Caco-2 (cell line): ENCODE measurements around the gene SRXN1. TPM values are rescaled to one million over a fixed set of nuclear protein-coding genes. Genes with fewer than 3 reads are reported as not detected.

Source experiments
- BruUV-seq: library from RNA; stranded (reverse); fragments of 400-500 nt; replicated peaks from 2 replicates; lab custom pipeline; 2021; lab: Mats Ljungman, UMichigan
- CTCF ChIA-PET: fragments of 300-600 bp; sonication (Branson Sonifier 250); formaldehyde crosslinking; loops from one replicate; lab custom pipeline; 2022; ENCODE audit warnings: antibody characterized with exemption; lab: Charles Lee
- POLR2A ChIA-PET: fragments of 300-600 bp; sonication (Branson Sonifier 250); formaldehyde crosslinking; loops from one replicate; lab custom pipeline; 2022; ENCODE audit warnings: antibody characterized with exemption; lab: Charles Lee
- DNase-seq, 2 experiments: peaks; one replicate each; pipeline versions ENCODE4 v3.0.0 to v3.0.0-alpha.2; 2020 to 2022
- H3K27me3 ChIP-seq: replicated peaks from 2 replicates; pipeline ENCODE4 v1.6.0; 2011; ENCODE audit warnings: low read length; ENCODE audit not compliant: control insufficient read depth, insufficient read depth
- H3K36me3 ChIP-seq: 2 replicates; pipeline ENCODE4 v1.5.1; 2011; ENCODE audit warnings: low read length; ENCODE audit not compliant: control insufficient read depth, insufficient read depth
- H3K4me1 ChIP-seq: fragments of 250-450 bp; sonication (Bioruptor Pico); 2 replicates; pipeline ENCODE4 v1.5.1; 2020; ENCODE audit warnings: mild to moderate bottlenecking
- H3K4me3 ChIP-seq: 2 replicates; pipeline ENCODE4 v1.5.1; 2011; ENCODE audit warnings: low read depth, mild to moderate bottlenecking, control low read depth, low read length
- H3K9me3 ChIP-seq: fragments of 250-450 bp; sonication (Bioruptor Pico); 2 replicates; pipeline ENCODE4 v1.5.1; 2020; ENCODE audit warnings: mild to moderate bottlenecking, moderate library complexity
- H3K27ac Mint-ChIP-seq: one replicate; pipeline ENCODE4 v1.8.0; 2022; ENCODE audit warnings: mixed read lengths; ENCODE audit not compliant: unreplicated experiment
- H3K27me3 Mint-ChIP-seq: one replicate; pipeline ENCODE4 v1.8.0; 2022; ENCODE audit warnings: mixed read lengths; ENCODE audit not compliant: insufficient read depth, unreplicated experiment
- H3K36me3 Mint-ChIP-seq: one replicate; pipeline ENCODE4 v1.8.0; 2022; ENCODE audit warnings: mild to moderate bottlenecking, mixed read lengths; ENCODE audit not compliant: insufficient read depth, unreplicated experiment
- H3K4me1 Mint-ChIP-seq: one replicate; pipeline ENCODE4 v1.8.0; 2022; ENCODE audit warnings: low read depth, mixed read lengths; ENCODE audit not compliant: unreplicated experiment
- H3K4me3 Mint-ChIP-seq: one replicate; pipeline ENCODE4 v1.8.0; 2022; ENCODE audit warnings: mild to moderate bottlenecking, moderate library complexity, mixed read lengths; ENCODE audit not compliant: unreplicated experiment
- H3K9me3 Mint-ChIP-seq: one replicate; pipeline ENCODE4 v1.8.0; 2022; ENCODE audit warnings: mixed read lengths; ENCODE audit not compliant: unreplicated experiment
- intact Hi-C: fragments of 100-400 bp; cut with micrococcal nuclease; formaldehyde crosslinking; loops from one replicate; pipeline ENCODE4 v1.10.0; 2022; ENCODE audit not compliant: unreplicated experiment
- total RNA-seq: library from RNA; stranded (reverse); gene quantifications from 2 replicates; pipeline ENCODE4 v1.2.3, GENCODE V29; 2022
- TF ChIP-seq, protein P1 (sequence below), 2 experiments: fragments of 200-600 bp in 1 of 2; IDR thresholded peaks; 1 replicate in 1 of 2; 2 replicates in 1 of 2; pipeline versions ENCODE4 v1.5.1 to v1.8.0; 2011 to 2022; ENCODE audit warnings: antibody characterized with exemption in 1 of 2, control low read depth in 1 of 2, inconsistent platforms in 1 of 2, low read depth in 1 of 2, low read length in 1 of 2, mild to moderate bottlenecking in 1 of 2, moderate library complexity in 1 of 2; ENCODE audit not compliant: insufficient read depth in 1 of 2, severe bottlenecking in 1 of 2, unreplicated experiment in 1 of 2

The SRXN1 gene
- total RNA-seq, 1 experiment from 2014 or later, result 33.7 TPM

GRCh38 chr20:622161-622560 lies 30.8 kb downstream of the SRXN1 start:
- intact Hi-C loops, result no loop called here
- Histone ChIP-seq H3K4me1 (peaks cover 13% of the 10 kb centered on the region), H3K9me3 (peaks cover 10% of the 10 kb centered on the region), H3K36me3 (no peaks in the 10 kb centered on the region), H3K27me3 (no peaks in the 10 kb centered on the region), H3K4me3 (no peak overlapping the region)
- Mint-ChIP-seq H3K27me3 (peaks cover 3% of the 10 kb centered on the region), H3K36me3 (peaks cover 6% of the 10 kb centered on the region), H3K27ac (no peak overlapping the region), H3K9me3 (peaks cover 20% of the 10 kb centered on the region), H3K4me1 (peaks cover 27% of the 10 kb centered on the region), H3K4me3 (no peak overlapping the region)
- BruUV-seq, result no TSS peak
- CTCF ChIA-PET, result no interaction called here
- POLR2A ChIA-PET, result no interaction called here
- TF ChIP-seq, protein P1, sequence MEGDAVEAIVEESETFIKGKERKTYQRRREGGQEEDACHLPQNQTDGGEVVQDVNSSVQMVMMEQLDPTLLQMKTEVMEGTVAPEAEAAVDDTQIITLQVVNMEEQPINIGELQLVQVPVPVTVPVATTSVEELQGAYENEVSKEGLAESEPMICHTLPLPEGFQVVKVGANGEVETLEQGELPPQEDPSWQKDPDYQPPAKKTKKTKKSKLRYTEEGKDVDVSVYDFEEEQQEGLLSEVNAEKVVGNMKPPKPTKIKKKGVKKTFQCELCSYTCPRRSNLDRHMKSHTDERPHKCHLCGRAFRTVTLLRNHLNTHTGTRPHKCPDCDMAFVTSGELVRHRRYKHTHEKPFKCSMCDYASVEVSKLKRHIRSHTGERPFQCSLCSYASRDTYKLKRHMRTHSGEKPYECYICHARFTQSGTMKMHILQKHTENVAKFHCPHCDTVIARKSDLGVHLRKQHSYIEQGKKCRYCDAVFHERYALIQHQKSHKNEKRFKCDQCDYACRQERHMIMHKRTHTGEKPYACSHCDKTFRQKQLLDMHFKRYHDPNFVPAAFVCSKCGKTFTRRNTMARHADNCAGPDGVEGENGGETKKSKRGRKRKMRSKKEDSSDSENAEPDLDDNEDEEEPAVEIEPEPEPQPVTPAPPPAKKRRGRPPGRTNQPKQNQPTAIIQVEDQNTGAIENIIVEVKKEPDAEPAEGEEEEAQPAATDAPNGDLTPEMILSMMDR (IDR thresholded peaks at IDR 0.05; ENCODE audit: insufficient read depth in 1 of 2, low read depth in 1 of 2, low read length in 1 of 2, severe bottlenecking in 1 of 2, unreplicated experiment in 1 of 2), result no peak
- DNase-seq, result no peak

- CTCF ChIA-PET, result interaction anchor here (1.0 kb wide), 1 partner anchor 24 kb away, joined by 3 read pairs; no protein-coding TSS in a partner anchor
- no peak overlapping the region for H3K4me3 Mint-ChIP-seq
- H3K27ac Mint-ChIP-seq, result no peak overlapping the region
- TF ChIP-seq, protein P1 (IDR thresholded peaks at IDR 0.05; ENCODE audit: insufficient read depth in 1 of 2, low read depth in 1 of 2, low read length in 1 of 2, severe bottlenecking in 1 of 2, unreplicated experiment in 1 of 2), result no peak
- peaks cover 6% of the 10 kb centered on the region for H3K36me3 Mint-ChIP-seq
- no peaks in the 10 kb centered on the region for H3K36me3 ChIP-seq
- peaks cover 21% of the 10 kb centered on the region for H3K9me3 Mint-ChIP-seq
- peaks cover 27% of the 10 kb centered on the region for H3K4me1 Mint-ChIP-seq
- POLR2A ChIA-PET, result no interaction called here
- DNase-seq, result no peak
- H3K27me3 Mint-ChIP-seq, result peaks cover 3% of the 10 kb centered on the region
- peaks cover 13% of the 10 kb centered on the region for H3K4me1 ChIP-seq
- peaks cover 10% of the 10 kb centered on the region for H3K9me3 ChIP-seq
- no peaks in the 10 kb centered on the region for H3K27me3 ChIP-seq
- intact Hi-C loops, result no loop called here
- no peak overlapping the region for H3K4me3 ChIP-seq
- no TSS peak for BruUV-seq
These were observed 31.8 kb downstream of the SRXN1 start for GRCh38 chr20:621125-621756.

DNA sequence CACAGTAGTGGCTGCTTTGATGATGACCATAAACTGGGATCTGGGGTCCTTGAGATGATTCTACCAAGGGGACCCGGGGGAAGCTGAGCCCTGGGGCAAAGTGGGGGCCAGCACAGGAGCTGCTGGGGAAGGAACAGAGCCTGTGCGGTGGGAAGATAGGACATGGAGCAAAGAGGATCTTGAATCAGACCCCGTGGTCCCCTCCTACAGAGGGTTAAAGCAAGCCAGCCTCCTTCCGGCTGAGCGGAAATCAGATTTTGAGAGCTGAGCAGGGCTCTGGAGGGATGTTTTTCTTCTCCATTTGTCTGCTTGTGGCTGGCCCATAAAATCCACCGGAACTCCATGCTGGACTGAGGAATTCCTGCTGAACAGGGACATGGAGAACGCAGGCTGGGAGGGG lies 32.8 kb downstream of the SRXN1 start:
- H3K9me3 Mint-ChIP-seq, result peaks cover 20% of the 10 kb centered on the region
- H3K4me3 Mint-ChIP-seq, result no peak overlapping the region
- H3K36me3 Mint-ChIP-seq, result peaks cover 6% of the 10 kb centered on the region
- no TSS peak for BruUV-seq
- H3K4me1 Mint-ChIP-seq, result peaks cover 32% of the 10 kb centered on the region
- H3K9me3 ChIP-seq, result peaks cover 10% of the 10 kb centered on the region
- no peaks in the 10 kb centered on the region for H3K27me3 ChIP-seq
- CTCF ChIA-PET, result interaction anchor here (1.0 kb wide), 1 partner anchor 25 kb away, joined by 3 read pairs; no protein-coding TSS in a partner anchor
- POLR2A ChIA-PET, result no interaction called here
- H3K27ac Mint-ChIP-seq, result no peak overlapping the region
- TF ChIP-seq, protein P1 (IDR thresholded peaks at IDR 0.05; ENCODE audit: insufficient read depth in 1 of 2, low read depth in 1 of 2, low read length in 1 of 2, severe bottlenecking in 1 of 2, unreplicated experiment in 1 of 2), result no peak
- H3K27me3 Mint-ChIP-seq, result peaks cover 3% of the 10 kb centered on the region
- peaks cover 13% of the 10 kb centered on the region for H3K4me1 ChIP-seq
- no peak overlapping the region for H3K4me3 ChIP-seq
- intact Hi-C loops, result no loop called here
- no peak for DNase-seq
- H3K36me3 ChIP-seq, result no peaks in the 10 kb centered on the region
